Spleen (tissue), 7 donors: ENCODE data around the gene SELENOM.

ENCODE experiments used
- CTCF ChIP-seq, 11 experiments: fragments of 200-600 bp in 7 of 11; fragments of 450-650 bp in 4 of 11; sonication (generic) in 4 of 11; IDR thresholded peaks in 8 of 11; conservative IDR thresholded peaks in 3 of 11; 1 replicate in 7 of 11; 2 replicates in 4 of 11; pipeline versions ENCODE4 v1.4.0 to v1.8.0; 2016 to 2021; ENCODE audit warnings: antibody characterized with exemption in 11 of 11, inconsistent platforms in 4 of 11, mild to moderate bottlenecking in 1 of 11
- POLR2A ChIP-seq, 3 donors: fragments of 450-650 bp; IDR thresholded peaks; one replicate each; pipeline ENCODE4 v1.5.1; 2017; ENCODE audit warnings: antibody characterized with exemption in 3 of 3, mild to moderate bottlenecking in 1 of 3
- POLR2AphosphoS5 ChIP-seq, 3 donors: sonication (generic); formaldehyde crosslinking; IDR thresholded peaks; one replicate each; pipeline ENCODE4 v1.5.1; 2017; ENCODE audit warnings: antibody characterized with exemption in 3 of 3
- donor health status: DM: no; HTN: no; CAD: no; lungs with moderate emphysema.
- donor health status: DM: no; HTN: no; CAD: no.
- donor health status: DM: no; HTN: no; CAD: no.

GRCh38 chr22:31143537-31143936, 36.2 kb upstream of the SELENOM start:
- TF ChIP-seq CTCF (IDR thresholded peaks at IDR 0.05 in 8 of 11, conservative IDR thresholded peaks at IDR 0.05 in 3 of 11) (no peak), POLR2A (IDR thresholded peaks at IDR 0.05) (no peak), POLR2AphosphoS5 (IDR thresholded peaks at IDR 0.05) (no peak)
